OCI-LY1 (cell line): Measurements from ENCODE around the gene LEP.

Source experiments
- EZH2 ChIP-seq: fragments of 200-600 bp; sonication (generic), shearing (Covaris generic); IDR thresholded peaks from 2 replicates; pipeline ENCODE4 v1.8.0; 2017; ENCODE audit warnings: borderline replicate concordance, mixed run types, mild to moderate bottlenecking, antibody characterized with exemption, low read length, moderate library complexity, mixed read lengths
- TF ChIP-seq, protein P1 (sequence below): fragments of 200-600 bp; sonication (generic), shearing (Covaris generic); IDR thresholded peaks from 2 replicates; pipeline ENCODE4 v1.5.1; 2017; ENCODE audit warnings: mild to moderate bottlenecking, antibody characterized with exemption, low read length, moderate library complexity, mixed read lengths

DNA sequence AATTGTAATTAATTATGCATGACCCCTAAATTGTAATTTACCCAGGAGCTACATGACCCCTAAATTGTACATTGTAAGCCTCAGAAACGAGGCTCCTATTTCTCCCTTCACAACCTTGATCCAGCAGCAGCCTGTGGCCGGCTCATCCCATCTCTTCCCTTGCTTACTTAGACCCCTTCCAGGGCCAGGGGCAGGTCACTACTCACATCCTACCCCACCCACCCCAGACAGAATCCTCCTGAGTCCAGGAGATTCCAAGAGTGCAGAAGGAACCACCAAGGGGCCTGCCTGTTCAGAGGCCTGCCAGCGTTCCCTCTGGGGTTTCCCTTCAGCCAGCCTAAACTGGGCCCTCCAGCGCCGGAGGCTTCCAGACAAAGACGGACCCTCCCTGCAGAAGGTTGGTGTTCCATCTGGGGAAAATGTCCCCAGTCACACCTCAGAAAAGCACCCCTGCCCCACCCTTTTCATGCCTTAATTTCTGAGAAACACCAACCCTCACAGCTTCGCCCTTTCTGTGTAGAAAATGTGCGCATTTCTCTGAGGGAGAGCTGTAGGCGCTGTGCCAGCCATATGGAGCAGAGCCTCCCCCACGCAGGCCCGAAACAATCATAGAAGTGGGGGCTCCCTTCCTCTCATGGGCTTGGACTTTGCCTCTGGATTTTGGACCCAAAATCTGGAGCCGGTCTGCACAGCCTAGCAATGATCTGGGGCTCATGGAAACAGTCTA lies 19.2 kb downstream of the LEP start:
- TF ChIP-seq, protein P1, sequence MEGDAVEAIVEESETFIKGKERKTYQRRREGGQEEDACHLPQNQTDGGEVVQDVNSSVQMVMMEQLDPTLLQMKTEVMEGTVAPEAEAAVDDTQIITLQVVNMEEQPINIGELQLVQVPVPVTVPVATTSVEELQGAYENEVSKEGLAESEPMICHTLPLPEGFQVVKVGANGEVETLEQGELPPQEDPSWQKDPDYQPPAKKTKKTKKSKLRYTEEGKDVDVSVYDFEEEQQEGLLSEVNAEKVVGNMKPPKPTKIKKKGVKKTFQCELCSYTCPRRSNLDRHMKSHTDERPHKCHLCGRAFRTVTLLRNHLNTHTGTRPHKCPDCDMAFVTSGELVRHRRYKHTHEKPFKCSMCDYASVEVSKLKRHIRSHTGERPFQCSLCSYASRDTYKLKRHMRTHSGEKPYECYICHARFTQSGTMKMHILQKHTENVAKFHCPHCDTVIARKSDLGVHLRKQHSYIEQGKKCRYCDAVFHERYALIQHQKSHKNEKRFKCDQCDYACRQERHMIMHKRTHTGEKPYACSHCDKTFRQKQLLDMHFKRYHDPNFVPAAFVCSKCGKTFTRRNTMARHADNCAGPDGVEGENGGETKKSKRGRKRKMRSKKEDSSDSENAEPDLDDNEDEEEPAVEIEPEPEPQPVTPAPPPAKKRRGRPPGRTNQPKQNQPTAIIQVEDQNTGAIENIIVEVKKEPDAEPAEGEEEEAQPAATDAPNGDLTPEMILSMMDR, result no peak
- TF ChIP-seq EZH2, result no peak
